Caco-2 (cell line): ENCODE results near the gene FBXO2. TPM values are rescaled to one million over a fixed set of nuclear protein-coding genes. Genes with fewer than 3 reads are reported as not detected.

Source experiments
- BruUV-seq: library from RNA; stranded (reverse); fragments of 400-500 nt; replicated peaks from 2 replicates; lab custom pipeline; 2021; lab: Mats Ljungman, UMichigan
- CTCF ChIA-PET: fragments of 300-600 bp; sonication (Branson Sonifier 250); formaldehyde crosslinking; loops from one replicate; lab custom pipeline; 2022; ENCODE audit warnings: antibody characterized with exemption; lab: Charles Lee
- POLR2A ChIA-PET: fragments of 300-600 bp; sonication (Branson Sonifier 250); formaldehyde crosslinking; loops from one replicate; lab custom pipeline; 2022; ENCODE audit warnings: antibody characterized with exemption; lab: Charles Lee
- DNase-seq, 2 experiments: peaks; one replicate each; pipeline versions ENCODE4 v3.0.0 to v3.0.0-alpha.2; 2020 to 2022
- H3K27me3 ChIP-seq: replicated peaks from 2 replicates; pipeline ENCODE4 v1.6.0; 2011; ENCODE audit warnings: low read length; ENCODE audit not compliant: control insufficient read depth, insufficient read depth
- H3K36me3 ChIP-seq: 2 replicates; pipeline ENCODE4 v1.5.1; 2011; ENCODE audit warnings: low read length; ENCODE audit not compliant: control insufficient read depth, insufficient read depth
- H3K4me1 ChIP-seq: fragments of 250-450 bp; sonication (Bioruptor Pico); 2 replicates; pipeline ENCODE4 v1.5.1; 2020; ENCODE audit warnings: mild to moderate bottlenecking
- H3K4me3 ChIP-seq: 2 replicates; pipeline ENCODE4 v1.5.1; 2011; ENCODE audit warnings: low read depth, mild to moderate bottlenecking, control low read depth, low read length
- H3K9me3 ChIP-seq: fragments of 250-450 bp; sonication (Bioruptor Pico); 2 replicates; pipeline ENCODE4 v1.5.1; 2020; ENCODE audit warnings: mild to moderate bottlenecking, moderate library complexity
- H3K27ac Mint-ChIP-seq: one replicate; pipeline ENCODE4 v1.8.0; 2022; ENCODE audit warnings: mixed read lengths; ENCODE audit not compliant: unreplicated experiment
- H3K27me3 Mint-ChIP-seq: one replicate; pipeline ENCODE4 v1.8.0; 2022; ENCODE audit warnings: mixed read lengths; ENCODE audit not compliant: insufficient read depth, unreplicated experiment
- H3K36me3 Mint-ChIP-seq: one replicate; pipeline ENCODE4 v1.8.0; 2022; ENCODE audit warnings: mild to moderate bottlenecking, mixed read lengths; ENCODE audit not compliant: insufficient read depth, unreplicated experiment
- H3K4me1 Mint-ChIP-seq: one replicate; pipeline ENCODE4 v1.8.0; 2022; ENCODE audit warnings: low read depth, mixed read lengths; ENCODE audit not compliant: unreplicated experiment
- H3K4me3 Mint-ChIP-seq: one replicate; pipeline ENCODE4 v1.8.0; 2022; ENCODE audit warnings: mild to moderate bottlenecking, moderate library complexity, mixed read lengths; ENCODE audit not compliant: unreplicated experiment
- H3K9me3 Mint-ChIP-seq: one replicate; pipeline ENCODE4 v1.8.0; 2022; ENCODE audit warnings: mixed read lengths; ENCODE audit not compliant: unreplicated experiment
- intact Hi-C: fragments of 100-400 bp; cut with micrococcal nuclease; formaldehyde crosslinking; loops from one replicate; pipeline ENCODE4 v1.10.0; 2022; ENCODE audit not compliant: unreplicated experiment
- total RNA-seq: library from RNA; stranded (reverse); gene quantifications from 2 replicates; pipeline ENCODE4 v1.2.3, GENCODE V29; 2022
- TF ChIP-seq, protein P1 (sequence below), 2 experiments: fragments of 200-600 bp in 1 of 2; IDR thresholded peaks; 1 replicate in 1 of 2; 2 replicates in 1 of 2; pipeline versions ENCODE4 v1.5.1 to v1.8.0; 2011 to 2022; ENCODE audit warnings: antibody characterized with exemption in 1 of 2, control low read depth in 1 of 2, inconsistent platforms in 1 of 2, low read depth in 1 of 2, low read length in 1 of 2, mild to moderate bottlenecking in 1 of 2, moderate library complexity in 1 of 2; ENCODE audit not compliant: insufficient read depth in 1 of 2, severe bottlenecking in 1 of 2, unreplicated experiment in 1 of 2

FBXO2 gene
- total RNA-seq, 1 experiment from 2014 or later: 78.5 TPM

DNA sequence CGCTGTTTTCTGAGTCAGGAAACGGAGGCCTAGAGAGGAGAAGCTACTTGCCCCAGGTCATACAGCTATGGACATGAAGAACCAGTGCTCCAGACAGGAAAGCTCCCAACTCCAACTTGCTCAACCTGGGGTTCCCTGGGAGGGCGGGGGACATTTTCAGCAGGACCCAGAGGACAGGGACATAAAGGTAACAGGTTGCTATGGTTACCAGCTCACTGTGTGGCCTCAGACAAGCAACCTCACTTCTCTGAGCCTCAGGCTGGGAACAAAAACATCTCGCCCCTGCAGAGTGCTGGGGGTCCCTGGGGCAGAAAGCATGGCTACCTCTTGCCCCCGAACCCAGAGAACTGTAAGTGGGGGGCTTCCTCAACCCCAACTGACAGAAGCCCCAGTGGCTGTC is 16.1 kb downstream of the FBXO2 start:
- no TSS peak for BruUV-seq
- Histone ChIP-seq H3K4me1 (no peaks in the 10 kb centered on the region), H3K36me3 (no peaks in the 10 kb centered on the region), H3K9me3 (no peaks in the 10 kb centered on the region), H3K4me3 (no peak overlapping the region), H3K27me3 (no peaks in the 10 kb centered on the region)
- H3K9me3 Mint-ChIP-seq: no peaks in the 10 kb centered on the region
- H3K4me3 Mint-ChIP-seq: no peak overlapping the region
- no peak for DNase-seq
- peaks cover 4% of the 10 kb centered on the region for H3K27me3 Mint-ChIP-seq
- TF ChIP-seq, protein P1, sequence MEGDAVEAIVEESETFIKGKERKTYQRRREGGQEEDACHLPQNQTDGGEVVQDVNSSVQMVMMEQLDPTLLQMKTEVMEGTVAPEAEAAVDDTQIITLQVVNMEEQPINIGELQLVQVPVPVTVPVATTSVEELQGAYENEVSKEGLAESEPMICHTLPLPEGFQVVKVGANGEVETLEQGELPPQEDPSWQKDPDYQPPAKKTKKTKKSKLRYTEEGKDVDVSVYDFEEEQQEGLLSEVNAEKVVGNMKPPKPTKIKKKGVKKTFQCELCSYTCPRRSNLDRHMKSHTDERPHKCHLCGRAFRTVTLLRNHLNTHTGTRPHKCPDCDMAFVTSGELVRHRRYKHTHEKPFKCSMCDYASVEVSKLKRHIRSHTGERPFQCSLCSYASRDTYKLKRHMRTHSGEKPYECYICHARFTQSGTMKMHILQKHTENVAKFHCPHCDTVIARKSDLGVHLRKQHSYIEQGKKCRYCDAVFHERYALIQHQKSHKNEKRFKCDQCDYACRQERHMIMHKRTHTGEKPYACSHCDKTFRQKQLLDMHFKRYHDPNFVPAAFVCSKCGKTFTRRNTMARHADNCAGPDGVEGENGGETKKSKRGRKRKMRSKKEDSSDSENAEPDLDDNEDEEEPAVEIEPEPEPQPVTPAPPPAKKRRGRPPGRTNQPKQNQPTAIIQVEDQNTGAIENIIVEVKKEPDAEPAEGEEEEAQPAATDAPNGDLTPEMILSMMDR (IDR thresholded peaks at IDR 0.05; ENCODE audit: insufficient read depth in 1 of 2, low read depth in 1 of 2, low read length in 1 of 2, severe bottlenecking in 1 of 2, unreplicated experiment in 1 of 2): no peak
- H3K4me1 Mint-ChIP-seq: no peaks in the 10 kb centered on the region
- no peak overlapping the region for H3K27ac Mint-ChIP-seq
- peaks cover 5% of the 10 kb centered on the region for H3K36me3 Mint-ChIP-seq
- intact Hi-C loops: no loop called here
- ChIA-PET CTCF (no interaction called here), POLR2A (no interaction called here)

- Mint-ChIP-seq H3K27ac (no peak overlapping the region), H3K9me3 (no peaks in the 10 kb centered on the region), H3K4me1 (no peaks in the 10 kb centered on the region), H3K36me3 (no peaks in the 10 kb centered on the region), H3K27me3 (peaks cover 11% of the 10 kb centered on the region), H3K4me3 (no peak overlapping the region)
- H3K4me3 ChIP-seq: no peak overlapping the region
- CTCF ChIA-PET: no interaction called here
- no peaks in the 10 kb centered on the region; the same call in 1 of the 2 replicates for H3K27me3 ChIP-seq
- no TSS peak for BruUV-seq
- H3K9me3 ChIP-seq: no peaks in the 10 kb centered on the region
- intact Hi-C loops: no loop called here
- TF ChIP-seq, protein P1 (IDR thresholded peaks at IDR 0.05; ENCODE audit: insufficient read depth in 1 of 2, low read depth in 1 of 2, low read length in 1 of 2, severe bottlenecking in 1 of 2, unreplicated experiment in 1 of 2): no peak
- H3K4me1 ChIP-seq: no peaks in the 10 kb centered on the region
- POLR2A ChIA-PET: no interaction called here
- H3K36me3 ChIP-seq: no peaks in the 10 kb centered on the region
- no peak for DNase-seq
Observed at GRCh38 chr1:11634365-11635192, 19.6 kb downstream of the FBXO2 start.

DNA sequence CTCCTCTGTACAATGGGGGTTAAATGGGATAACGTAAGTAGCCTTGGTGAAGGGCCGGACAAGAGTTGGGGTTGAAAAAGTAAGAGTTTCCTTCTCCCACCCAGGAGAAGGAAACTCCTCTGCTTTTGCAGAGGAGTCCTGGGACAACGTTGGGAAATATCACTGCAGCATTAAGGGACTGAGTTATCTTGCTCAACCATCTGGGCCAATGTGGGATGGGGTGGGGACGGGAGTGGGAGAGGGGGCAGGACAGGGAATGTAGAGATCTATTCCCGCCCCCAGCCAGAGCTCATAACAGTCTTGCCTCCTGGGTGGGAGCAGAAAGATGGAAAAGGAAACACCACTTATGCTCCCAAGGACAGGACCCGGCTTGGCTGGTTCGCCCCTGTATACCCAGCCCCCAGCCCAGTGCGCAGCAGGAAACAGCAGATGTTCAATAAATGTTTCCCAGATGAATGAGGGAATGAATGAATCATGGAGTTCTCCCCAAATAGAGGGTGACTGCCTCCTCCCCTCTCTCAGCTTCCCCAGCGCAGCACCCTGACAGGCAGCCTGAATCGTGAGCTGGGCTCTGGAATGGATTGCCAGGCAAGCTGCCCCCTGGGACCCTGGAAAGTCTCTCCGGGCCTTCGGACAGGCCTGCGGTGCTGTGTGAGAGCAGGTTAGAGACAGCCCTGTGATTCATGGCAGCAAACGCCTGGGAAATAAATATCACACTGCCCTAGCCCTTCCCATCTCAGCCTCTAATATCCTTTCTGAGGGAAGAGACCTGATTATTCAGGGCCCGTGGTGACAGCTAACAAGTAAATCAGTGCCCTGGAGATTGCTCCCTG is 24.8 kb downstream of the FBXO2 start:
- Mint-ChIP-seq H3K27ac (no peak overlapping the region), H3K9me3 (no peaks in the 10 kb centered on the region), H3K27me3 (peaks cover 10% of the 10 kb centered on the region), H3K4me1 (no peaks in the 10 kb centered on the region), H3K4me3 (no peak overlapping the region), H3K36me3 (no peaks in the 10 kb centered on the region)
- BruUV-seq: no TSS peak
- no peaks in the 10 kb centered on the region for H3K9me3 ChIP-seq
- TF ChIP-seq, protein P1 (IDR thresholded peaks at IDR 0.05; ENCODE audit: insufficient read depth in 1 of 2, low read depth in 1 of 2, low read length in 1 of 2, severe bottlenecking in 1 of 2, unreplicated experiment in 1 of 2): no peak
- H3K27me3 ChIP-seq: no peaks in the 10 kb centered on the region; the same call in 1 of the 2 replicates
- H3K36me3 ChIP-seq: no peaks in the 10 kb centered on the region
- ChIA-PET CTCF (no interaction called here), POLR2A (no interaction called here)
- no peak overlapping the region for H3K4me3 ChIP-seq
- no peak for DNase-seq
- no peaks in the 10 kb centered on the region for H3K4me1 ChIP-seq
- intact Hi-C loops: no loop called here
